GM12878 (cell line): ENCODE data around the gene IFI27L1. TPM values are rescaled to one million over a fixed set of nuclear protein-coding genes. Genes with fewer than 3 reads are reported as not detected.

Experiments used
- E2F8 ChIP-seq: fragments of 450-650 bp; IDR thresholded peaks from 2 replicates; pipeline ENCODE4 v1.6.1; 2018; ENCODE audit warnings: mild to moderate bottlenecking, low read depth, moderate library complexity; ENCODE audit not compliant: partially characterized antibody
- EED ChIP-seq: sonication (generic); IDR thresholded peaks from 2 replicates; pipeline ENCODE4 v1.6.1; 2016; ENCODE audit warnings: antibody characterized with exemption, low read depth
- EGR1 ChIP-seq, 2 experiments: IDR thresholded peaks; 1 replicate in 1 of 2; 2 replicates in 1 of 2; pipeline ENCODE4 v1.6.1; 2011 to 2012; ENCODE audit warnings: low read depth in 2 of 2, low read length in 2 of 2, borderline replicate concordance in 1 of 2, mild to moderate bottlenecking in 1 of 2, moderate library complexity in 1 of 2
- EP300 ChIP-seq, 2 experiments: fragments of 150-350 bp in 1 of 2; IDR thresholded peaks; 2 replicates each; pipeline ENCODE4 v1.6.1; 2011 to 2012; ENCODE audit warnings: low read depth in 2 of 2, low read length in 2 of 2, borderline replicate concordance in 1 of 2, improper control_type of control experiment in 1 of 2, inconsistent platforms in 1 of 2; ENCODE audit not compliant: control insufficient read depth in 1 of 2
- IKZF1 ChIP-seq: fragments of 450-650 bp; conservative IDR thresholded peaks from 2 replicates; pipeline ENCODE4 v1.6.1; 2017; ENCODE audit warnings: antibody characterized with exemption, mild to moderate bottlenecking
- IKZF2 ChIP-seq, 2 experiments: fragments of 450-650 bp; IDR thresholded peaks; 2 replicates each; pipeline ENCODE4 v1.6.1; 2017; ENCODE audit warnings: mild to moderate bottlenecking in 2 of 2, moderate library complexity in 2 of 2
- MEF2A ChIP-seq: IDR thresholded peaks from 2 replicates; pipeline ENCODE4 v1.6.1; 2011; ENCODE audit warnings: low read depth, mild to moderate bottlenecking, low read length, moderate library complexity; ENCODE audit not compliant: insufficient read depth
- MXI1 ChIP-seq: fragments of 150-350 bp; IDR thresholded peaks from 2 replicates; pipeline ENCODE4 v1.6.1; 2011; ENCODE audit warnings: low read depth, mild to moderate bottlenecking, inconsistent platforms, low read length, improper control_type of control experiment
- NR2F1 ChIP-seq: fragments of 450-650 bp; conservative IDR thresholded peaks from 2 replicates; pipeline ENCODE4 v1.6.1; 2017; ENCODE audit warnings: mild to moderate bottlenecking
- POLR2AphosphoS2 ChIP-seq: IDR thresholded peaks from 2 replicates; pipeline ENCODE4 v1.6.1; 2011; ENCODE audit warnings: low read depth, mild to moderate bottlenecking, low read length, improper control_type of control experiment, moderate library complexity
- TARDBP ChIP-seq: IDR thresholded peaks from 2 replicates; pipeline ENCODE4 v1.6.1; 2016; ENCODE audit warnings: borderline replicate concordance
- WRNIP1 ChIP-seq: IDR thresholded peaks from 2 replicates; pipeline ENCODE4 v1.6.1; 2011; ENCODE audit warnings: low read depth, low read length, improper control_type of control experiment, borderline replicate concordance
- ZBED1 ChIP-seq: IDR thresholded peaks from 2 replicates; pipeline ENCODE4 v1.6.1; 2016; ENCODE audit warnings: borderline replicate concordance
- ZBTB40 ChIP-seq: fragments of 450-650 bp; IDR thresholded peaks from 2 replicates; pipeline ENCODE4 v1.6.1; 2016; ENCODE audit warnings: mild to moderate bottlenecking, moderate library complexity, borderline replicate concordance
- polyA plus RNA-seq, 11 experiments: library from polyadenylated mRNA; depleted of rRNA in 4 of 11; unstranded in 6 of 11; stranded (reverse) in 5 of 11; fragments of >200 nt; fragmentation: Nextera tagmentation in 4 of 11; fragmentation: Illumina TruSeq in 1 of 11; extraction: Ambion mirVana in 4 of 11; extraction: Trizol in 1 of 11; gene quantifications; 1 replicate in 1 of 11; 2 replicates in 10 of 11; pipeline versions ENCODE4 v1.2.1 to v1.2.3, GENCODE V29; 2011 to 2016; ENCODE audit warnings: inconsistent platforms in 2 of 11, missing spikeins in 2 of 11, low read depth in 1 of 11
- total RNA-seq, 4 experiments: library from RNA; depleted of rRNA in 3 of 4; stranded (reverse); fragments of >200 nt in 3 of 4; fragmentation: Illumina TruSeq in 1 of 4; extraction: Trizol in 1 of 4; gene quantifications; 2 replicates each; pipeline versions ENCODE4 v1.2.1 to v1.2.3, GENCODE V29; 2013 to 2021
- TF ChIP-seq, protein P1 (sequence below): IDR thresholded peaks from 2 replicates; pipeline ENCODE4 v1.6.1; 2011; ENCODE audit warnings: borderline replicate concordance, low read depth, mild to moderate bottlenecking, moderate library complexity, mixed read lengths, low read length; ENCODE audit not compliant: insufficient read depth; ENCODE audit errors: extremely low read length

Gene IFI27L1
- total and polyA plus RNA-seq, 10 of the 15 experiments (the other 5 are each of a cell fraction or from before 2014, with no cell fraction given), result 17.4 to 38.8 (median 27.6) TPM

DNA sequence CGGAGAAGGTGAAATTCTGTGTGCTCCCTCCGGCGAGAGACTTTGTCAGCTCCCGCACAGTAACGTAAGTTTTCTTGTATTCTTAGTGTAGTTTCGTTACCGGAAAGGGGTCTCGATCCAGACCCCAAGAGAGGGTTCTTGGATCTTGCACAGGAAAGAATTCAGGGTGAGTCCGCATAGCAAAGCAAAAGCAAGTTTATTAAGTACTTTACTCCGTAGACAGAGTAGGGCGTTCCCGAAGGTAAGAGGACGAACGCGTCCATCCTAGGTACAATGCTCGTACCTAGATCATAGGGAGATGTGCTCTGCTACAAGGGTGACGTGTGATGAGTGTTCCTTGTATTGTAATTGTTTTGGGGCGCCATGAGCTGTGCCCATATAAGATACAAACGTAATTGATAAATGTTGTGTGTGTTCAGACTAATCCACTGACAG lies 293 bp downstream of the IFI27L1 start (continued):
- peak; percentile 5 for TF ChIP-seq E2F8
- TF ChIP-seq EP300 (IDR thresholded peaks at IDR 0.05; ENCODE audit: borderline replicate concordance in 1 of 2, control insufficient read depth in 1 of 2, low read depth in 2 of 2, low read length in 2 of 2), result no peak
- TF ChIP-seq, protein P1, sequence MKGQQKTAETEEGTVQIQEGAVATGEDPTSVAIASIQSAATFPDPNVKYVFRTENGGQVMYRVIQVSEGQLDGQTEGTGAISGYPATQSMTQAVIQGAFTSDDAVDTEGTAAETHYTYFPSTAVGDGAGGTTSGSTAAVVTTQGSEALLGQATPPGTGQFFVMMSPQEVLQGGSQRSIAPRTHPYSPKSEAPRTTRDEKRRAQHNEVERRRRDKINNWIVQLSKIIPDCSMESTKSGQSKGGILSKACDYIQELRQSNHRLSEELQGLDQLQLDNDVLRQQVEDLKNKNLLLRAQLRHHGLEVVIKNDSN, result no peak
- TF ChIP-seq ZBED1, result no peak
- TF ChIP-seq EED, result no peak
- TF ChIP-seq ZBTB40, result peak; percentile 16; the same call in 1 of the 2 replicates
- TF ChIP-seq EGR1 (IDR thresholded peaks at IDR 0.05; ENCODE audit: borderline replicate concordance in 1 of 2, low read depth in 2 of 2, low read length in 2 of 2), result no peak
- TF ChIP-seq MEF2A, result no peak
- no peak for TF ChIP-seq POLR2AphosphoS2
- TF ChIP-seq NR2F1, result no peak
- 0 out of 2 replicates have a peak, but pooled peaks have one; percentile 34 for TF ChIP-seq MXI1
- TF ChIP-seq IKZF1, result no peak; the same call in 1 of the 2 replicates
- TF ChIP-seq TARDBP, result 0 out of 2 replicates have a peak, but pooled peaks have one; percentile 41
- 0 out of 4 replicates have a peak, but pooled peaks of 1 of the 2 experiments have one; percentile 4 for TF ChIP-seq IKZF2 (IDR thresholded peaks at IDR 0.05)
- no peak for TF ChIP-seq WRNIP1
